Retina (tissue), 1 donor: ENCODE data around the gene SUFU.

Experiments used
- DNase-seq: peaks from one replicate; pipeline ENCODE4 v3.0.0-alpha.2; 2016

The SUFU gene

DNA sequence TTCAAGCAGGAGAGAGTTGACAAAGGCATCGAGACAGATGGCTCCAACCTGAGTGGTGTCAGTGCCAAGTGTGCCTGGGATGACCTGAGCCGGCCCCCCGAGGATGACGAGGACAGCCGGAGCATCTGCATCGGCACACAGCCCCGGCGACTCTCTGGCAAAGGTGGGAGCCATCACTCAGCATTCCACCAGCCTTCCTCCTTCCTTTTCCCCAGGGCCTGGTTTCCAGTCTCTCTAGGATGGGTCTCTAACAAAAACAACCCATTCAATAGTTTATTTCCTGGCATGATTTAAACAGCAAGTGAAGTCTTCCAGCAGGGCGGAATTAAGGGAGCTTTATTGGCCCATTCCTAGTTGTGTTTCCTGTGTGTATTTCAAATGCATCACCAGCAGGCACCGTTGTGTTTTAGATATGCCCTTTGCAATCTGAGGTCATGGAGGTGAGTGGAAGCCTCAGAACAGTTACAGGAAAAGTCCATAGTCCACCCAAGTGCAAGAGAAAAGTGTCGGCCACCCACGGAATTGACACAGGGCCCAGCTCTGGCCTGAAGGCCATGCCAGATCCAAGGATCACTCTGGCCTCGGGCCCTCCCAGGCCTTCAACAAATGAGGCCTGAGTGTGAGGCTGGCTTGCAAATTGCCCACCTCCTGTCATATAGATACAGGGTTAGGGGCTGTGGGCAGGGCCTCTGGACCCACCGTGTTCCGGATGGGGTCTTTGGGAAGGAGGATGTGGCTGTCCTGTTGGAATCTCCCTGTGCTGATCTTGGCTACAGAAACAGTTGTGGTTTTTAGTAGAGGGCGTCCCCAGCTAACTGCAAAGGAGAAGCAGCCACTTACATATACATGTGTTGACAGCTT is 93.6 kb downstream of the SUFU start:
- DNase-seq, result no peak

DNA sequence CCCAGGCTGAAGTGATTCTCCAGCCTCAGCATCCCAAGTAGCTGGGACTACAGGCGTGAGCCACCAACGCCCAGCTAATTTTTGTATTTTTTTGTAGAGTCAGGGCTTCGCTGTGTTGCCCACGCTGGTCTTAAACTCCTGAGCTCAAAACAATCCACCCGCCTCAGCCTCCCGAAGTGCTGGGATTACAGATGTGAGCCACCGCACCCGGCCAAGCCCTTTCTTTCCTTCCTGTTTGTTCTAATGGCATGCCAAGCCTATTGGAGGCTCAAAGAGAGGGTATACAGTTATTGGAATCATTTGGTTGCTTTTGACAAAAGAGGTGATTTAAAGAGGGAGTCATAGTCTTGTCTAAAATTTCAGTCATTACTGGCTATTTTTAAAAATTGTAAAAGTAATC is 94.5 kb downstream of the SUFU start:
- no peak for DNase-seq

DNA sequence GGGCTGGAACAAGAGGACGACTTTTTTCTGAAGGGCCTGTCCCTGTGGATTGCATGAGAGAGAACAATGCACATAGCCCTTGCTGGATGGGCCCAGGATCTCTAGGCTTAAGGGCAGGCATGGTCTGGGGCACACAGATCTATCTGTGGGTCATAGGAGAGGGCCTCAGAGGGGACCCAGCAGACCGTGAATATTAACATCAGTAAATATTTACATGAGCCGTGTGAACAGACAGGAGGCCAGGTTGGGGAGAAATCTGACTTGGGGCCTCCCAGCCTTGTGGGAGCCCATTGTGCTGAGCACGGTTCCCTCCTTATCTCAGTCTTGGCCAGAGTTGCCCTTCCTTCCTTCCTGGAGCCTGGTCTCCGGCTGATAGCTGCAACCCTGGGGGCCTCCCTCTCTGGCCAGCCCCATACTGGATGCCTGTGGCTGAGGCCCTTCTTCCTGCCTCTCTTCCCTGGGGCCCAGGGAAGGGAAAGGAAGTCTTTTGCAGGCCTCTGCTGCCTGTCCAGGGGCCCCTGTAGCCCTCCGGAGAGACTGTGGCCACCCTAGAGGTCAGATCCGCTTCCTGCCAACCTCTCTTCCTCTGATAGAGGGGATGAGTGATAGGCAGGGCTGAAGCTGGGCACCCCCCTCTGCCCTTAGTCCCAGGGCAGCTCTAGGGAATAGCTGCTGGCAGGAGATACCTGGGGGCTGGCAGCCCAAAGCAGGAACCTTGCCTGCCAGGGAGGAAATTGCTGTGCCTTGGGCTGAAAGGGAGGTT is 96.0 kb downstream of the SUFU start:
- DNase-seq, result no peak

DNA sequence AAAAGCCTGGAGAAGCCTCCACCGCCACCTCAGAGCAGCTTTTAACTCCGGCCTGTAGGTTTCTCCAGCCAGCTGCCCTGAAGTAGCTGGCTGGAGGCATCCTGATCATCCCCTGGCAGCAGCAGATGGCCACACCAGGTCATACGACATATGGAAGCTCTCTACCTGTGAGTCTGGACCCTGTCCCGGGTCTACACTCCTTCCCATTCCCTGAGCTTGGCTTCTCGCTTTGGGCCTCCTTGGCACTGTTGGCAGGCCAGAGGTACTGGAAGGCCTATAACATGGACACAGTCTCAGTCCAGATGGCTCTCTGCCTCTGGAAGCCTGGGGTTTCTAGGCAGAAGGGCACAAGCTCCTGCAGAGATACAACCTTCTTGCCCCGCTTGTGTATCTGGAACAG is 97.0 kb downstream of the SUFU start:
- DNase-seq, result no peak

DNA sequence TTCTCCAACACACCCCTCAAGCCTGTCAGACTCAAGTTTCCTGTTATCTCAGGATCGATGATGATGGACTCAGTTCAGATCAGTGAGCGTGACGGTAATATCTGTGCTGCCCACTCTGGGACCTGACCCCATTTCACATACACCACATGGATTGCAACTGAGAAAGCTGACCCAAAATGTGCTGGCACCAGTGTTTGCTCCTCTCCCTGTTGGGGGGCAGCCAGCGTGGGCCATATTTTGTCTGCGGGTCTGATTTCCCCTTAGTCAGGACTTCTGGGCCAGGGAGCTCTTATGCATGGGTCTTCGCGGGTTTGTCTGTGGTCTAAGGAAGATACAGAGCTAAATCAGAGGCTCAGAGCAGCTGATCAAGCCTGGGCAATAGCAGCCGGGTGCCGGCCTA is 97.9 kb downstream of the SUFU start:
- no peak for DNase-seq

DNA sequence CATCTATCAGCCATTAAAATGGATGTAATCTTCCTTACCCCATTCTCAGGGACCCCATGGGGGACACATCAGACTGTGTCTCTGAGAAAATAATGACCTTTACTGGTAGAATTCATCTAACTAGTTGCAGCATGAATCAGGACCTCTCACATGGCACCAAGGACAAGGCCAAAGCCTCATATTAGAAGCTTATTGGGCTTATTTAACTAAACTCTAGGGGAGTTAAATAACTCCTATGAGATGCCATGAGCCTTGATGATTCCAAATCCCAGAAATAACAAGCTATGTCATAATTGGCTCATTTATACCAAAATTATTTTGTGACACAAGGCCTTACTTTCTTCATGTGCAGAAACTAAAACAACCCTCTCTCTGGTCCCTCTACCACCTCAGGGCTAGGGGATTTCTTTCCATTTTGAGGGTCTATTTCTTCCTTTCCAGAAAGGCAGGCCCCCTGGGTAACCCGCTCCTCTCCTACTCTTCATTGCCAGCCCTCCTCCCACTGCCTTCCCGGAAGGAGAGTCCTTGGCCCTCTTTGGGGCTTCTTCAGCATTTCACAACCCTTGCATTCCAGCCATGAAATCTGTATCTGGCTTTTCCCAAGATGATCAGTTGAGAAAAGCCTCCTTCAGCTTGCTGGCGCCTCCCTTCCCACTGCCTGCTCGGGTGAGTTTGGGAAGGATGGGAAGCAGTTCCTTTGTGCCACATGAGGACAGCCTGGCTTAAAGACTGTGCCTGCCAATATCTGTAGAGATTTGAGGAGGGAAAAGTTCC is 98.7 kb downstream of the SUFU start:
- no peak for DNase-seq

DNA sequence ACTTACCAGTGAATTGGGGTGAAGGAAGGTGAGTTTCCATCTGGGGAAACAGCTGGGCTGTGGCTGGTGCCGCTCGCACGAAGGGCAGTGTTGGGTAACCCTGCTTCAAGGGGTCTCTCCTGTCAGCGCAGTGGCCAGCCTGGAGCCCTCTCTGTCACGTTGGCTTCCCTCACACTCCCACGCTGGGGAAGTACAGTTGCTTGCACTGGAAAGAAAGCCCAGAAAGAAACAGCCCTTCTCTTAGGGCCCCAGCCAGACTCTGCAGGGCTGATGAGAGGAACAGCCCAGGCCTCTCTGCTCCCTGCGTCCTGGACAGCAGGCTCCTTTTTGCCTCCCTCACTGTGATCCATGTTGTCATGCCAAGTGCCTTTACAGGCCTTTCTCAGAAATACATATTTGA is 100.2 kb downstream of the SUFU start:
- no peak for DNase-seq

DNA sequence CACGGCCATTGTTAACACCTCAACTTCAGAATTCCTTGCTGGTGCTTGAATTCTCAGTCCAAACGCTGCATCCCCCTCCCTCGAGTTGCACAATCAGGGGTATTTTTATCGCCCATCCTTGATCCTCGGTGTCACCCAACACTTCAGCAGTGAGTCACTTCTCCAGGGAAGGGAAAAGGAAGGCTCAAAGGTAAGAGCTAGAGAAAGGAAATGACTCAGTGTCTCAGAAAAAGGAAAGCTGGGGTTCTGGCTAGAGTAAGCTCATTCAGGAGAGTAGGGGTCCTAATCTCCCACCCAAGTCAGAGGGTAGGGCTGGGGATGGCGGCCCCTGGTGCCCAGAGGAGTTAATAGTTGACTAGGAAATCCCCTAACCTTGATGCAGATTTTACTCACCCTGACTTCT is 100.7 kb downstream of the SUFU start:
- no peak for DNase-seq

DNA sequence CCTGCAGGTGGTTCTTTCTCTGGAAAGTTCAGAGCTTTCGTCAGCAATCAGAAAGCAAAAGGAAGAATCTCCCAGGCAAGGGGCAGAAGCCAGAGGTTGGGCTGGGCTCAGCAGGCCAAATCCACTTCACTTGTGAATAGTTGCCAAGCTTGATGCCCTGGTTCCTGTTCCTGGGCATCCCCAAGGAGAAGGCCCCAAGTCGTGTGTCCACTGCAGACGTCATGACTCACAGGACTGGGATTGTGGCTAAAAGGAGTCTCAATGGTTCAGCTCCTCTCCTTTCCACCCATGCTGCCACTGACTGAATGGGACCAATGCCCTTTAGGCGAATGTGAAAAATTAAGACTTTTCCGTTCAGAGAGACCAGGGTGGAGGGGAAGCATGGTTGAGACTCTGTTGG is 101.9 kb downstream of the SUFU start:
- DNase-seq, result no peak

DNA sequence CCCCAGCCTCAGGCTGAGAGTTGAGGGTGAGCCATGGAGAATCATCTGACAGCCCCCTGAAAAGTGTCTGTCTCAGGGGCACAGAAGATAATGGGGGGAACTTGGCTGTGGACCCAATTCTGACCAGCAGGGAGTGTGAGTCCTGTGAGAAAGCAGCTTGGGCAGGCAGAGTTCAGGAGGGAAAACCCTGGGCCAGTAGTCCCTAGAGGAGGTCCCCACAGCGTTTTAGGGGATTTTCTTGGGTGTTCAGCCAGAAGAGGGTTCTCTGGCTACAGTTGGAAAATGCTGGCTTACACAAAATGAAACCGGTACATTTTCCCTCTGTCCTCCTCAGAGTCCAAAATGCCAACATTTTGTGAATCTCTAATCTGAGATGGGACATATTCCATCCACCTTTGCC is 104.7 kb downstream of the SUFU start:
- no peak for DNase-seq

DNA sequence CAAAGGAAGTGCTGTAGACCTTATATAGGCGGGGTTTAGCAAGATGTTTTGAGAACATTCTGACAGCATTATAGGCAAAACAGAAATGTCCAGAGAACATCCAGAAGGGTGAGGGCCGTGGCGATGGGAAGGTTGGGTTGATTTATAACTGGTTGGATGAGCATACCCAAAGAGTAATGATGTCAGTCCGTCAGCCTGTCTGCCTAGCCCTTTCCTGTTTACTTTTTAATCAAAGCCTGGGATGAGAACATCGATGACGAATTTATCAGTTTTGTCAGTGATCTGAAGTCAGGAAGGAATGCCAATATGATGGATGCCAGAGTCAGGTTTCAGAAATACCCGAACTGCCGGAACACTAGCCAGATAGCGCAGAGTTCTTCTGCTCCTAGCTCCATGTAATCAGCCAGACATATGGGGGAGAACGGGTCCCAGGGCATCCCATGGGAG is 106.7 kb downstream of the SUFU start:
- no peak for DNase-seq

DNA sequence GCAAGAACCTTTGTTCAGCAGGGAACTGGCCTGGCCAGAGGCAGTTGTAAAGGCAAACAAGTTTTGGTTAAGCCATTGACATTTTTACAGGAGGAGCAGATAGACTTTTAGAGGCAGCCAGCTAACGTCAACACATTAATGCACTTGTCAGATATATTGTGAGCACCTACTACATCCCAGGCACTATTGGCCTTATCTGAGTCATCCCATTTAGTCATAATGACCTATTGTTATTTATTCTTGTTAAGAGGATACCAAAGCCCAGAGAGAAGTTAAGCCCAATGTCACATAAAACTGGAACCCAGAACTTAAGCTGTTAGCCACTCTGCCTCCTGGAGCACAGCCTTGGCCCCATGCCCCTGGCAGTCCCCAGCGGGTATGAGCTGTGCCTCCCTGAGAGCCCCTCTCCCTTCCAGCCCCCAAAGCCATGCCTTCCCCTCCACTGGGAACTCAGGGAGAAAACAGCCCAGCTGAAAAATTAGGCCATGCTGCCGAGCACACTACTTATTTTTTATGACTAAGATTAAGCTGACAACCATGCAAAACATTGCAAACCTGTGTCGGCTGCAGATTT is 107.8 kb downstream of the SUFU start:
- no peak for DNase-seq

DNA sequence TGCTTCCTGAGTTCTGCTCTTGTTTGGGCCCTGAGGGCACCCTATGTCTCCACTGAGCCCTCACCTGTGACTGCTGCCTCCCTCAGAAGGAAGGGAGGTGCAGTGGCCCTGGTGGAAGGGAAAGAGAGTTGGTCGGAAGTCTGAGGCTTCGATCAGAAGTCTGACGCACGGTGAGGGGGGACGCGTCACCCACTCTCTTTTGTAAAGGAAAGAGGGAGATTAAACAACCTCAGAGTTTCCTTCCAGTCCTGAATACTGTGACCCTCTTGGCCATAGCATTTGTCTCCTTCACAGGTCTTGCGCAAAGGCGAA is 109.1 kb downstream of the SUFU start:
- no peak for DNase-seq

DNA sequence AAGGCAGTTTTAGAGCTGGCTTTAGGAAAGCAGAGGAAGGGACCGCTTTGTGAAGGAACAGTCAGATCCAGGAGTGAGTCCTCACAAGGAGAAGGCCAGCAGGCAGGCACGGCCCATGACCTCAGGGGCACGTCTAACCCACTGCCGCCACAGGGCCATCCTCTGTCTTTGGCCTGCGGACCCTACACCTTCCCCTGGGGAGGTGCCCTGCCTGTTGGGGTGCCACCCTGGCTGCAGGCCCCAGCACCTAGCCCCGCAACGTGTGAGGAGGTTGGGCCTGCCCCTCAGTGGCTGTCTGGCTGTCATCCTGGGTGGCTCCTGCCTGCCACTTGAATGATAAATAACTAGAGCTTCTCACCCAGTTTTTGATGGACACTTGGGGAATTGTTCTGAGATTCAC is 109.5 kb downstream of the SUFU start:
- DNase-seq, result no peak

DNA sequence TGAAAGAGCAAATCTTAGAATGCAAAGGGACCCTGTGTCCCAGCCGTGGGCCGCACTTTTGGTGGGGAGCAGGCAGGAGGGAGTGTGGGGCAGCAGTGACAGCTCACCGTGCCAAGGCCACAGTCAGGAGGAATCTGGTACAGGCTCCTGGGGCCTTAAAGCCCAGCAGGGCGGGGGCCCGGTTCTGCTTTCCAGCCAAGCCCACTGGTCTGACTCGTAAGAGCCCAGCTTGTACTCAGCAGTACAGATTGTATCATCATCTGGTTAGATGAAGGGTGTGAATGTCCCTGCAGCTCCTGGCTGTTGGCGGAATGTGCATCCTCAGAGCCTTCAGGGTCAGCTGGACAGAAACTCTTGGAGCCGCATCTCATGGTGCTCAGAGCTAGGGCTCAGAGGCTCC is 110.0 kb downstream of the SUFU start:
- no peak for DNase-seq

DNA sequence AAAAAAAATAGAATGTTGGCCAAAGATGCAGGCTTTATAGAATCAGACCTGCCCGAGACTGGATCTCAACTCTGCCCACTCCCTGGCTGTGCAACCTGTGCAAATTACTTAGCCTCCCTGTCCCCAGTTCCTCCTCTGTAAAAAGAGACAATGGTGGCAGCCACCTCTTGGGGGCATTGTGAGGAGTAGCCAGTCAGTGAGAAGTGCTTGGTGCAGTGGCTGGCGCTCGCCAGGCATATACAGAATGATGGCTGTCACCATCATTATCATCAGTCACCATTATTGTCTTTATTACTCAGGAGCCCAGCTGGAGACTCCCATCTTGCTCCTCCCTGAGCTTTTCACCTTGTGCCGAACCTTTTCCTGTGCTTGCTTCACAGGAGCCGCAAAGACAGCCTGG is 111.1 kb downstream of the SUFU start:
- DNase-seq, result no peak

DNA sequence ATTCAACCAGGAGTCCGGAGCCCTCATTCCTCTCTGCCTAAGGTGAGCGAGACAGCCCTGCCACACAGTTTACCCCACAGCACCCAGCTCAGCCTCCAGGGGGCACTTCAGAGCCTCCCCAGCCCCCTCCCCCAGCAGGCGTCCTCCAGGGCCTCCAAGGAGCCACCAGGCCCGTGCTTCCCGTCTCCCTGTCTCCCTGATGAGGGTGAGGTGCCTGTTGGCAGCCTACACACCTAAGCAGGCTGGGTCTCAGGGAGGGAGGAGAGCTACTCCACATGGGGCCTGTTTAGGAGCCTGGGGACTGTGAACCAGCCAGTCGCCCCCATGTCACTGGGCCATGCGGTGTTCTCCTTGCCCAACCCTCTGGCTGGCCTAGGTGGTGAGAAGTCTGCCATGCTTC is 111.6 kb downstream of the SUFU start:
- no peak for DNase-seq

DNA sequence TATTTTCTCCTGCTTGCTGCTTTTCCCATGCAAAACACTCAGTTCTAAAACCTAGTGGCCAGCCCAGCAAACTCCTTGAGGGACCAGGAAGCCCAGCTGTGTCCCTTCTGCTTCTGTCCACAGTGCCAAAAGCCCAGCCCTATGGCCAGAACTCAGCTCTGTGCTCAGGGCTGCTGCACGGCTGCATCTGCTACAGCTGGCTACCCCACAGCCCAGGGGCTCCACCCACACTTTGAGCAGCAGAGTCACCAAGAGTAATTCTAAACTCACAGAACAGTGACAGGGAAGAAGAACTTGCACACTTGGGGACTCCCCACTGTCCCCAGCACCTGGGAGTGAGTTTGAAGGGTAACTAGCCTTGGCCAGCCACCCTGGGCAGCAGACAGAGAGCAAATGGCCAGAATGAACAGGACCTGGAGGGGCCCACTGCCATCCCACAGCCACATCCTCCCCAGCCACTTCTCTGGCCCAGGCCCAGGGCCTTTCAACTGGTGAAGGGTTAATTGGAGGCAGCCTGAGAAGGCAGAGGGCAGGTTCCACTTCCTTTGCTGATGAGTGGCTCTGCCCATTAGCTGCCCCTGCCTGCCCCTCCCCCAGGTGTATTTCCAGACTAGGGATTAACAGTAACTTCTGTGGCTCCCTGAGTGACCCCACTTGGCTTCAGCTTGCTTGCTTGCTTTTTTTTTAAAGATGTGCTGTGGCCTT is 112.4 kb downstream of the SUFU start:
- no peak for DNase-seq

DNA sequence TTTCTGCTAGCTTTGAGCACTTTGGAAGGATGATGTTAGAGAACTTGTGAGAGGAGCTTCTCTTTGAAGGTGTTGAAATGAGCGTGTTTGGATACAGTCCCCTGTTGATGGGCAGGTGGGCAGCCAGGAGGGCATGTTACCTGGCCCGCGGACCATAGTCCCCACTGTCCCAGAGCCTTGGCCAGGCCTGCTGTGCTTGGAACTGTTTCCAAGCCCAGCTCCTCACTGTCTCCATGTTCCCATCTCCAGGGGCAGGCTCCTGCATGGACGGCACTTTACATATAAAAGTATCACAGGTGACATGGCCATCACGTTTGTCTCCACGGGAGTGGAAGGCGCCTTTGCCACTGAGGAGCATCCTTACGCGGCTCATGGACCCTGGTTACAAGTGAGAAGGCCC is 113.3 kb downstream of the SUFU start:
- no peak for DNase-seq

DNA sequence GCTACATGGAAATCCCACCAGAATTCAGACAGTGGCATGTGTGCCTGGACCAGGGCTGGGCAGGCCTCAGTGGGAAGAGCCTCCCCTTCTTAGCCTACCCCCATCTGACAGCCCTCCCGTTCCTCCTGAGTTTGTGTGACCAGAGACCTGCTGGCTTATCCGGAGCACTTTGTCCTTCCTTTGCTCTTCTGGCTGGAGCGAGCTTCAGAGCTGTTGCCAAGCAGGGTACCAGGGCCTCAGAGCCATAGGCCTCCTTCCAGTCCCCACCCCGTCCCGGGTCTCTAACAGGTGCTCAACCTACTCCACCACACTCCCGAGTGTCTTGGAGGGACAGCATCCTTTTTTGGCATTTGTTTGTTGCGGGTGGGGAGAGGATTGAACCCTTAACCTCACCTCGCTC is 114.0 kb downstream of the SUFU start:
- no peak for DNase-seq

DNA sequence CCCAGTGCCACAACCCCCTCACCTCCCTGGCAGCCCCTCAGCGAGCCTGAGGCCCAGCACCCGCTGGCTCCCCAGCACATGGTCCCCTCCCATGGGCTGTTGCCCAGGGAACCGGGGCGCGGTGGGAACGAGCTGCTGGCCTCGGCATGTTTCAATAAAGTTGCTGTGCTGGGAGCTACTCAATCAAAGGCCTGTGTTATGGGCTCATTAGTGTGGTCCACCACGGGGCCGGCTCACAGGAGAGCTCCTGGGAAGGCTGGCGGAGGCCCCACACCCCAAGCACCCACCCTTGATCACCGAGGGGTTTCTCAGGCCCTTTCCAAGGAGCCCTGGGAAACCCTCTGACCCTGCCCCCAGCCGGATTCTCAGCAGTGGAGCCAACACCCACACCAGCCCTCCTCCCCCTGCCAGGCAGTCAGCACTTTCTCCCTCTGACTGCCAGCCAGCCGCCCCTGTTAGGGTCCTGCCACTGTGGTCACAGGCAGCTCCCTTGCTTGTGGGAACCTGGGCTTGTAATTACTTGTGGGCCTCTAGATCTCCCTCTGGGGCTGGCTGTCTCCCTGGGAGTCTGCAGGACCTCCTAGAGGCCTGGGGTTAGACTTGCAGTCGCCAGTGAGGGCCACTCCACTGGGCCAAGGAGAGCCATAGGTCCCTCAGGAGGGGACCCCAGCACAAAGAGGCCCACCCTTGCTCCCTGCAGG is 115.7 kb downstream of the SUFU start:
- no peak for DNase-seq

DNA sequence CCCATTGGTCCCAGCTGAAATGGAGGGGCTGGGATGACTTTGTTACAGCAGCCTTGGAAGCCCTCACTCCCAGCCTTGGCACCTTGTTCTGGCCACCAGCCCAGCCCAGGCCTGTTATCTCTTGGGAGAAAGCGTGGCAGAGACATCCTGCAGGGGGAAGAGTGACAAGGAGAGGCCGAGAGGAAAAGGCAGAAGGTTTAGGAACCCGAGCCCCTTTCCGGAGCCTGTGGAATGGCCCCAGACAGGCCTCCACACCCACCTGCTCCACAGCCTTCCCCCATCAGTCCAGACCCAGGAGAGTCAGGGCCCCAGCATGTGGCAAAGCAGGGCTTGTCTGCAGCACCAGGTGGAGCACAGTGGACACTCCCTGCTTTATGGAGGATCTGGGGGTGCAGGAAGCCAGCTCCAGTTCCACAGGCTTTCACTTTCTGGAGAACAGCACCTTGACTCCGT is 116.4 kb downstream of the SUFU start:
- DNase-seq, result no peak
